OCI-LY7 (cell line): ENCODE data around the gene NCOA3. TPM values are rescaled to one million over a fixed set of nuclear protein-coding genes. Genes with fewer than 3 reads are reported as not detected.
A peak's percentile ranks its signal among the peaks of the same experiment; 100 is the strongest.
"Not testable (repeated sequence)": the region's sequence is repeated elsewhere in the genome, so short reads cannot be mapped to it uniquely, and the experiment has no call there.

Source experiments
- BruUV-seq: library from RNA; stranded (reverse); fragments of 400-500 nt; replicated peaks from 2 replicates; lab custom pipeline; 2021; lab: Mats Ljungman, UMichigan
- CTCF ChIA-PET: fragments of 300-600 bp; sonication (Branson Sonifier 250); formaldehyde crosslinking; loops from one replicate; lab custom pipeline; 2022; ENCODE audit warnings: antibody characterized with exemption; ENCODE audit not compliant: unreplicated experiment; lab: Charles Lee
- POLR2A ChIA-PET: fragments of 300-600 bp; sonication (Branson Sonifier 250); formaldehyde crosslinking; loops from one replicate; lab custom pipeline; 2022; ENCODE audit warnings: antibody characterized with exemption; lab: Charles Lee
- DNase-seq: peaks from one replicate; pipeline ENCODE4 v3.0.0-alpha.2; 2015; ENCODE audit warnings: low spot score
- H2AFZ ChIP-seq: fragments of 200-600 bp; sonication (generic), shearing (Covaris generic); 2 replicates; pipeline ENCODE4 v1.6.1; 2014; ENCODE audit warnings: mild to moderate bottlenecking, antibody characterized with exemption, low read length, moderate library complexity
- H3K27ac ChIP-seq: fragments of 200-600 bp; sonication (generic); 2 replicates; pipeline ENCODE4 v1.5.1; 2014; ENCODE audit warnings: mixed run types, low read depth, mild to moderate bottlenecking, moderate library complexity, low read length, inconsistent platforms; ENCODE audit not compliant: poor library complexity, severe bottlenecking
- H3K36me3 ChIP-seq: fragments of 200-600 bp; sonication (generic); 2 replicates; pipeline ENCODE4 v1.6.1; 2014; ENCODE audit warnings: mild to moderate bottlenecking, antibody characterized with exemption, low read length, moderate library complexity, mixed read lengths; ENCODE audit not compliant: insufficient read depth
- H3K4me1 ChIP-seq: fragments of 200-600 bp; sonication (generic); 2 replicates; pipeline ENCODE4 v1.5.1; 2014; ENCODE audit warnings: mild to moderate bottlenecking, low read length; ENCODE audit not compliant: insufficient read depth, poor library complexity, severe bottlenecking
- H3K4me2 ChIP-seq: fragments of 200-600 bp; sonication (generic); 2 replicates; pipeline ENCODE4 v1.6.1; 2014; ENCODE audit warnings: mild to moderate bottlenecking, low read length
- H3K4me3 ChIP-seq: fragments of 200-600 bp; sonication (generic); 2 replicates; pipeline ENCODE4 v1.5.1; 2014; ENCODE audit warnings: mild to moderate bottlenecking, low read depth, low read length; ENCODE audit not compliant: poor library complexity, severe bottlenecking
- H3K79me2 ChIP-seq: fragments of 200-600 bp; sonication (generic); 2 replicates; pipeline ENCODE4 v1.6.1; 2016; ENCODE audit warnings: low read depth, mild to moderate bottlenecking, low read length, moderate library complexity, mixed read lengths; ENCODE audit not compliant: insufficient read depth
- H3K9me2 ChIP-seq: fragments of 200-600 bp; sonication (generic); 2 replicates; pipeline ENCODE4 v1.6.1; 2016; ENCODE audit warnings: mild to moderate bottlenecking, low read length, mixed read lengths; ENCODE audit not compliant: insufficient read depth
- H3K9me3 ChIP-seq: fragments of 200-600 bp; sonication (generic); 2 replicates; pipeline ENCODE4 v1.6.1; 2014; ENCODE audit warnings: mild to moderate bottlenecking, mixed run types, low read length, mixed read lengths
- H4K20me1 ChIP-seq: fragments of 200-600 bp; sonication (generic); 2 replicates; pipeline ENCODE4 v1.6.1; 2014; ENCODE audit warnings: mild to moderate bottlenecking, antibody characterized with exemption, low read length, moderate library complexity, mixed read lengths; ENCODE audit not compliant: insufficient read depth
- EZH2phosphoT487 ChIP-seq: fragments of 200-600 bp; sonication (generic); IDR thresholded peaks from 2 replicates; pipeline ENCODE4 v1.6.1; 2018; ENCODE audit warnings: low read depth, borderline replicate concordance, mild to moderate bottlenecking, mixed run types, antibody characterized with exemption, low read length, moderate library complexity, mixed read lengths
- intact Hi-C: fragments of 100-400 bp; cut with micrococcal nuclease; formaldehyde crosslinking; loops from one replicate; pipeline ENCODE4 v1.10.0; 2022; ENCODE audit not compliant: unreplicated experiment
- total RNA-seq, 2 experiments: library from RNA; depleted of rRNA in 1 of 2; stranded (reverse); fragments of >200 nt in 1 of 2; shearing (Covaris generic) in 1 of 2; gene quantifications; 2 replicates each; pipeline ENCODE4 v1.2.3, GENCODE V29; 2014 to 2022
- TF ChIP-seq, protein P1 (sequence below): fragments of 200-600 bp; sonication (generic); conservative IDR thresholded peaks from 2 replicates; pipeline ENCODE4 v1.5.1; 2014; ENCODE audit warnings: mild to moderate bottlenecking, antibody characterized with exemption, low read length, moderate library complexity, mixed read lengths

Gene NCOA3
- total RNA-seq, 2 experiments from 2014 or later = 50.5 to 75.6 TPM

GRCh38 chr20:47551222-47551621, 49.5 kb downstream of the NCOA3 start:
- intact Hi-C loops = no loop called here
- Histone ChIP-seq H3K9me2 (no peaks in the 10 kb centered on the region), H3K4me3 (no peak overlapping the region), H3K79me2 (peaks cover 84% of the 10 kb centered on the region), H2AFZ (no peak overlapping the region), H3K36me3 (peaks cover 42% of the 10 kb centered on the region), H3K27ac (no peak overlapping the region), H4K20me1 (peaks cover 7% of the 10 kb centered on the region), H3K9me3 (no peaks in the 10 kb centered on the region; the same call in 1 of the 2 replicates), H3K4me2 (no peak overlapping the region), H3K4me1 (peaks cover 24% of the 10 kb centered on the region)
- TF ChIP-seq, protein P1, sequence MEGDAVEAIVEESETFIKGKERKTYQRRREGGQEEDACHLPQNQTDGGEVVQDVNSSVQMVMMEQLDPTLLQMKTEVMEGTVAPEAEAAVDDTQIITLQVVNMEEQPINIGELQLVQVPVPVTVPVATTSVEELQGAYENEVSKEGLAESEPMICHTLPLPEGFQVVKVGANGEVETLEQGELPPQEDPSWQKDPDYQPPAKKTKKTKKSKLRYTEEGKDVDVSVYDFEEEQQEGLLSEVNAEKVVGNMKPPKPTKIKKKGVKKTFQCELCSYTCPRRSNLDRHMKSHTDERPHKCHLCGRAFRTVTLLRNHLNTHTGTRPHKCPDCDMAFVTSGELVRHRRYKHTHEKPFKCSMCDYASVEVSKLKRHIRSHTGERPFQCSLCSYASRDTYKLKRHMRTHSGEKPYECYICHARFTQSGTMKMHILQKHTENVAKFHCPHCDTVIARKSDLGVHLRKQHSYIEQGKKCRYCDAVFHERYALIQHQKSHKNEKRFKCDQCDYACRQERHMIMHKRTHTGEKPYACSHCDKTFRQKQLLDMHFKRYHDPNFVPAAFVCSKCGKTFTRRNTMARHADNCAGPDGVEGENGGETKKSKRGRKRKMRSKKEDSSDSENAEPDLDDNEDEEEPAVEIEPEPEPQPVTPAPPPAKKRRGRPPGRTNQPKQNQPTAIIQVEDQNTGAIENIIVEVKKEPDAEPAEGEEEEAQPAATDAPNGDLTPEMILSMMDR = no peak
- TF ChIP-seq EZH2phosphoT487 = no peak
- DNase-seq = no peak
- ChIA-PET POLR2A (no interaction called here), CTCF (no interaction called here)
- TSS peak; percentile 13 for BruUV-seq

- Histone ChIP-seq H3K27ac (no peak overlapping the region), H3K9me3 (no peaks in the 10 kb centered on the region; the same call in 1 of the 2 replicates), H3K4me3 (no peak overlapping the region), H3K4me2 (no peak overlapping the region), H2AFZ (no peak overlapping the region), H3K79me2 (peaks cover 84% of the 10 kb centered on the region), H3K4me1 (peaks cover 30% of the 10 kb centered on the region), H3K9me2 (no peaks in the 10 kb centered on the region), H4K20me1 (peaks cover 10% of the 10 kb centered on the region), H3K36me3 (peaks cover 39% of the 10 kb centered on the region)
- peak; percentile 27 for DNase-seq
- POLR2A ChIA-PET = interaction anchor here (1.3 kb wide), 1 partner anchor 9 kb away, joined by 6 read pairs; no protein-coding TSS in a partner anchor
- BruUV-seq = no TSS peak
- intact Hi-C loops = no loop called here
- TF ChIP-seq, protein P1 = no peak
- TF ChIP-seq EZH2phosphoT487 = no peak
- CTCF ChIA-PET = no interaction called here
Measured at GRCh38 chr20:47551841-47552240, 50.2 kb downstream of the NCOA3 start.

- Histone ChIP-seq H4K20me1 (peaks cover 20% of the 10 kb centered on the region), H3K79me2 (peaks cover 85% of the 10 kb centered on the region), H2AFZ (no peak overlapping the region), H3K4me3 (no peak overlapping the region), H3K9me3 (no peaks in the 10 kb centered on the region; the same call in 1 of the 2 replicates), H3K36me3 (peaks cover 37% of the 10 kb centered on the region), H3K27ac (no peak overlapping the region), H3K4me2 (no peak overlapping the region), H3K4me1 (peaks cover 41% of the 10 kb centered on the region), H3K9me2 (no peaks in the 10 kb centered on the region)
- ChIA-PET POLR2A (interaction anchor here (0.7 to 1.3 kb wide), 4 partner anchors 8 to 24 kb away, joined by 4 to 6 read pairs (median 5); no protein-coding TSS in a partner anchor), CTCF (no interaction called here)
- no peak for DNase-seq
- BruUV-seq = no TSS peak
- intact Hi-C loops = no loop called here
- no peak for TF ChIP-seq EZH2phosphoT487
- TF ChIP-seq, protein P1 = no peak
Measured at GRCh38 chr20:47552996-47553395, 51.3 kb downstream of the NCOA3 start.

DNA sequence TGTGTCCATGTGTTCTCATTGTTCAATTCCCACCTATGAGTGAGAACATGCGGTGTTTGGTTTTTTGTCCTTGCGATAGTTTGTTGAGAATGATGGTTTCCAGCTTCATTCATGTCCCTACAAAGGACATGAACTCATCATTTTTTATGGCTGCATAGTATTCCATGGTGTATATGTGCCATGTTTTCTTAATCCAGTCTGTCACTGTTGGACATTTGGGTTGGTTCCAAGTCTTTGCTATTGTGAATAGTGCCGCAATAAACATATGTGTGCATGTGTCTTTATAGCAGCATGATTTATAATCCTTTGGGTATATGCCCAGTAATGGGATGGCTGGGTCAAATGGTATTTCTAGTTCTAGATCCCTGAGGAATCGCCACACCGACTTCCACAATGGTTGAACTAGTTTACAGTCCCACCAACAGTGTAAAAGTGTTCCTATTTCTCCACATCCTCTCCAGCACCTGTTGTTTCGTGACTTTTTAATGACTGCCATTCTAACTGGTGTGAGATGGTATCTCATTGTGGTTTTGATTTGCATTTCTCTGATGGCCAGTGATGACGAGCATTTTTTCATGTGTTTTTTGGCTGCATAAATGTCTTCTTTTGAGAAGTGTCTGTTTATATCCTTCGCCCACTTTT, 52.0 kb downstream of the NCOA3 start:
- H2AFZ ChIP-seq, intact Hi-C loops, POLR2A ChIA-PET, H3K27ac ChIP-seq, H3K4me3 ChIP-seq, CTCF ChIA-PET, H3K9me2 ChIP-seq, H3K4me2 ChIP-seq, BruUV-seq, DNase-seq, H3K9me3 ChIP-seq: not testable (repeated sequence)
- Histone ChIP-seq H3K79me2 (peaks cover 85% of the 10 kb centered on the region), H3K36me3 (peaks cover 36% of the 10 kb centered on the region), H3K4me1 (peaks cover 47% of the 10 kb centered on the region), H4K20me1 (peaks cover 20% of the 10 kb centered on the region)
